H1 (cell line): Measurements from ENCODE around the gene PARD6A. TPM values are rescaled to one million over a fixed set of nuclear protein-coding genes. Genes with fewer than 3 reads are reported as not detected.

Source experiments
- CTCF ChIA-PET: fragments of 300-600 bp; sonication (Branson Sonifier 250); formaldehyde crosslinking; loops from one replicate; lab custom pipeline; 2021; ENCODE audit not compliant: partially characterized antibody; lab: Charles Lee
- POLR2A ChIA-PET: fragments of 300-600 bp; sonication (Branson Sonifier 250); formaldehyde crosslinking; loops from one replicate; lab custom pipeline; 2021; ENCODE audit warnings: inconsistent platforms; ENCODE audit not compliant: partially characterized antibody; lab: Charles Lee
- DNase-seq, 2 experiments: peaks; one replicate each; pipeline versions ENCODE4 v3.0.0 to v3.0.0-alpha.2; 2010 to 2022; ENCODE audit warnings: low spot score in 2 of 2, low read depth in 1 of 2, mixed read lengths in 1 of 2
- FAIRE-seq: peaks from 2 replicates; lab custom pipeline; 2011; peaks lifted over from hg19 to GRCh38; lab: Jason Lieb, UNC
- H2AFZ ChIP-seq: 2 replicates; pipeline ENCODE4 v1.8.1; 2012; ENCODE audit warnings: low read length, inconsistent platforms
- H2AK5ac ChIP-seq: 2 replicates; pipeline ENCODE4 v1.6.1; 2013; ENCODE audit warnings: low read depth, low read length
- H2BK120ac ChIP-seq: replicated peaks from 2 replicates; pipeline ENCODE3; 2013; ENCODE audit warnings: low read depth, low read length, inconsistent platforms
- H2BK12ac ChIP-seq: 2 replicates; pipeline ENCODE4 v1.6.1; 2013; ENCODE audit warnings: low read depth, low read length
- H2BK15ac ChIP-seq: 2 replicates; pipeline ENCODE4 v1.6.1; 2013; ENCODE audit warnings: low read length
- H2BK20ac ChIP-seq: 2 replicates; pipeline ENCODE4 v1.6.1; 2013; ENCODE audit warnings: low read length
- H2BK5ac ChIP-seq: 2 replicates; pipeline ENCODE4 v1.6.1; 2013; ENCODE audit warnings: low read depth, low read length
- H3K14ac ChIP-seq: 2 replicates; pipeline ENCODE4 v1.6.1; 2013; ENCODE audit warnings: inconsistent platforms; ENCODE audit not compliant: insufficient read length
- H3K18ac ChIP-seq: 2 replicates; pipeline ENCODE4 v1.6.1; 2013; ENCODE audit warnings: low read length; ENCODE audit errors: extremely low read depth
- H3K23ac ChIP-seq: 2 replicates; pipeline ENCODE4 v1.6.1; 2013; ENCODE audit warnings: inconsistent platforms; ENCODE audit not compliant: insufficient read length
- H3K23me2 ChIP-seq: 2 replicates; pipeline ENCODE4 v1.6.1; 2013; ENCODE audit warnings: low read depth, low read length
- H3K27ac ChIP-seq: 2 replicates; pipeline ENCODE4 v1.6.1; 2011; ENCODE audit warnings: low read depth, low read length, inconsistent platforms
- H3K27me3 ChIP-seq, 4 experiments: replicated peaks in 1 of 4; 1 replicate in 1 of 4; 2 replicates in 3 of 4; pipeline versions ENCODE4 v1.6.1 to v1.8.1; 2011 to 2013; ENCODE audit warnings: low read length in 3 of 4, mild to moderate bottlenecking in 3 of 4, inconsistent platforms in 2 of 4, mixed read lengths in 2 of 4, moderate library complexity in 1 of 4; ENCODE audit not compliant: control insufficient read depth in 3 of 4, insufficient read depth in 3 of 4; ENCODE audit errors: extremely low read depth in 1 of 4
- H3K36me3 ChIP-seq, 4 experiments: 2 replicates each; pipeline versions ENCODE4 v1.6.1 to v1.8.1; 2011 to 2013; ENCODE audit warnings: mild to moderate bottlenecking in 4 of 4, low read length in 3 of 4, moderate library complexity in 2 of 4, control low read depth in 1 of 4, inconsistent platforms in 1 of 4; ENCODE audit not compliant: insufficient read depth in 4 of 4, control insufficient read depth in 2 of 4
- H3K4ac ChIP-seq: replicated peaks from 2 replicates; pipeline ENCODE3; 2013; ENCODE audit warnings: low read length, low read depth, mixed read lengths, inconsistent platforms; ENCODE audit not compliant: insufficient read length
- H3K4me1 ChIP-seq, 4 experiments: replicated peaks in 1 of 4; 1 replicate in 1 of 4; 2 replicates in 3 of 4; pipeline versions ENCODE4 v1.6.1 to v1.8.1; 2011 to 2013; ENCODE audit warnings: low read length in 3 of 4, inconsistent platforms in 2 of 4, mixed read lengths in 1 of 4; ENCODE audit not compliant: insufficient read depth in 4 of 4, control insufficient read depth in 3 of 4
- H3K4me2 ChIP-seq, 2 experiments: 2 replicates each; pipeline versions ENCODE4 v1.6.1 to v1.8.1; 2011 to 2013; ENCODE audit warnings: low read depth in 2 of 2, low read length in 2 of 2, control low read depth in 1 of 2, inconsistent platforms in 1 of 2, mild to moderate bottlenecking in 1 of 2; ENCODE audit not compliant: insufficient read depth in 1 of 2
- H3K4me3 ChIP-seq, 4 experiments: fragments of 200-600, 300-600 bp in 1 of 4; sonication (generic), shearing (Covaris generic), sonication (Bioruptor Twin) in 1 of 4; 2 replicates each; pipeline versions ENCODE4 v1.5.1 to v1.8.1; 2011 to 2016; ENCODE audit warnings: low read length in 4 of 4, low read depth in 3 of 4, control low read depth in 2 of 4, inconsistent platforms in 2 of 4, mild to moderate bottlenecking in 2 of 4, mixed read lengths in 1 of 4, moderate library complexity in 1 of 4; ENCODE audit not compliant: insufficient read depth in 2 of 4; ENCODE audit errors: extremely low read depth in 1 of 4
- H3K56ac ChIP-seq: replicated peaks from 2 replicates; pipeline ENCODE3; 2013; ENCODE audit warnings: low read depth, mild to moderate bottlenecking, mixed read lengths, low read length, inconsistent platforms; ENCODE audit not compliant: insufficient read length
- H3K79me1 ChIP-seq: 2 replicates; pipeline ENCODE4 v1.6.1; 2013; ENCODE audit warnings: low read depth, low read length, control low read depth
- H3K79me2 ChIP-seq, 2 experiments: 2 replicates each; pipeline versions ENCODE4 v1.6.1 to v1.8.1; 2012 to 2013; ENCODE audit warnings: low read length in 2 of 2, mild to moderate bottlenecking in 2 of 2, inconsistent platforms in 1 of 2; ENCODE audit not compliant: insufficient read depth in 2 of 2, control insufficient read depth in 1 of 2
- H3K9ac ChIP-seq, 4 experiments: replicated peaks in 1 of 4; 1 replicate in 1 of 4; 2 replicates in 3 of 4; pipeline versions ENCODE4 v1.6.1 to v1.8.1; 2011 to 2013; ENCODE audit warnings: low read depth in 3 of 4, low read length in 3 of 4, control low read depth in 2 of 4, mild to moderate bottlenecking in 2 of 4, moderate library complexity in 2 of 4, inconsistent platforms in 1 of 4; ENCODE audit errors: extremely low read depth in 1 of 4
- H3K9me3 ChIP-seq, 2 experiments: 2 replicates each; pipeline versions ENCODE4 v1.6.1 to v1.8.1; 2012 to 2013; ENCODE audit warnings: mild to moderate bottlenecking in 2 of 2, moderate library complexity in 2 of 2, control low read depth in 1 of 2, inconsistent platforms in 1 of 2, low read depth in 1 of 2, low read length in 1 of 2, mixed read lengths in 1 of 2; ENCODE audit not compliant: insufficient read depth in 2 of 2
- H4K20me1 ChIP-seq, 2 experiments: replicated peaks in 1 of 2; 2 replicates each; pipeline versions ENCODE3 to v1.8.1; 2011 to 2013; ENCODE audit warnings: inconsistent platforms in 2 of 2, low read length in 2 of 2, mild to moderate bottlenecking in 1 of 2; ENCODE audit not compliant: insufficient read depth in 2 of 2, control insufficient read depth in 1 of 2
- H4K5ac ChIP-seq: 2 replicates; pipeline ENCODE4 v1.6.1; 2013; ENCODE audit warnings: low read length, low read depth, mixed read lengths, inconsistent platforms; ENCODE audit not compliant: insufficient read length
- H4K8ac ChIP-seq: 2 replicates; pipeline ENCODE4 v1.8.0; 2013; ENCODE audit warnings: mild to moderate bottlenecking, moderate library complexity, low read length, inconsistent platforms; ENCODE audit not compliant: insufficient read depth; ENCODE audit errors: extremely low read depth
- H4K91ac ChIP-seq: replicated peaks from 2 replicates; pipeline ENCODE3; 2013; ENCODE audit warnings: low read length, mixed read lengths, inconsistent platforms; ENCODE audit not compliant: insufficient read length
- E2F6 ChIP-seq: IDR thresholded peaks from 2 replicates; pipeline ENCODE4 v1.6.1; 2012; ENCODE audit warnings: inconsistent platforms
- FOSL1 ChIP-seq: IDR thresholded peaks from 2 replicates; pipeline ENCODE4 v1.6.1; 2011; ENCODE audit warnings: mild to moderate bottlenecking, low read depth, low read length, moderate library complexity; ENCODE audit not compliant: insufficient read depth
- WGBS, 2 experiments: shearing (Covaris generic) in 1 of 2; methylation state at CpG; one replicate each; pipeline versions ENCODE4 v1.1.6 to v1.1.7; 2013 to 2015; ENCODE audit warnings: low lambda C conversion rate in 2 of 2, mixed read lengths in 2 of 2, inconsistent platforms in 1 of 2, low coverage in 1 of 2, missing lambda C conversion rate in 1 of 2; ENCODE audit not compliant: insufficient replicate concordance in 2 of 2, insufficient coverage in 1 of 2, insufficient read length in 1 of 2; ENCODE audit errors: extremely low coverage in 1 of 2, missing lambda C conversion rate in 1 of 2; 5-methylcytosine and 5-hydroxymethylcytosine counted together
- polyA plus RNA-seq, 7 experiments: library from polyadenylated mRNA; depleted of rRNA in 3 of 7; stranded (reverse) in 5 of 7; unstranded in 2 of 7; fragments of >200 nt in 5 of 7; fragments of 200-250 nt in 2 of 7; gene quantifications; 1 replicate in 5 of 7; 2 replicates in 1 of 7; 4 replicates in 1 of 7; pipeline versions ENCODE4 v1.2.1 to v1.2.3, GENCODE V29; 2011 to 2013; ENCODE audit warnings: missing spikeins in 2 of 7, mixed read lengths in 2 of 7
- total RNA-seq: library from RNA; stranded (reverse); fragmentation: NEBNext Ultra II Directional; extraction: Animal tissue kit (Norgen Biotek cat#: 25700); gene quantifications from 2 replicates; pipeline ENCODE4 v1.2.1, GENCODE V29; 2021

The PARD6A gene
- total and polyA plus RNA-seq, 2 of the 8 experiments (the other 6 are each of a cell fraction or from before 2014, with no cell fraction given) = 15.1 to 21.8 TPM

- no peak overlapping the region for H3K4ac ChIP-seq
- H3K14ac ChIP-seq = no peak overlapping the region
- WGBS, 2 experiments = 89% methylated on average over 8 of the region's 9 CpGs; no CpG with 5 or more reads in 1 of the 2 experiments
- H3K27me3 ChIP-seq = peaks cover 0 to 13% (median 10%) of the 10 kb centered on the region in 4 experiments; a peak in 4 of 7 replicates
- no peak overlapping the region for H2BK5ac ChIP-seq
- peaks cover 19% of the 10 kb centered on the region for H3K23me2 ChIP-seq
- H2AFZ ChIP-seq = no peak overlapping the region
- no peak overlapping the region for H3K23ac ChIP-seq
- CTCF ChIA-PET = interaction anchor here (1.0 to 13.7 kb wide), 4 partner anchors 11 to 142 kb away, joined by 4 to 202 read pairs (median 16); partner anchors contain the start of gene CARMIL2
- no peak overlapping the region for H2BK15ac ChIP-seq
- no peak overlapping the region for H3K9ac ChIP-seq
- no peak overlapping the region for H4K5ac ChIP-seq
- peaks cover 3 to 14% of the 10 kb centered on the region in 2 experiments for H4K20me1 ChIP-seq
- no peak overlapping the region for H4K91ac ChIP-seq
- POLR2A ChIA-PET = interaction anchor here (0.6 to 1.8 kb wide), 5 partner anchors 94 to 278 kb away, joined by 3 to 4 read pairs (median 3); partner anchors contain the start of gene CTCF
- no peak overlapping the region; the same call in 1 of the 2 replicates for H4K8ac ChIP-seq
- no peak for TF ChIP-seq FOSL1
- TF ChIP-seq E2F6 = no peak
- TF ChIP-seq, all 59 proteins: peak for 0
- H3K4me2 ChIP-seq = no peak overlapping the region
- H3K27ac ChIP-seq = no peak overlapping the region
- no peak overlapping the region for H2BK12ac ChIP-seq
- DNase-seq = no peak
- H3K4me3 ChIP-seq = no peak overlapping the region
- H3K18ac ChIP-seq = no peak overlapping the region
- H3K79me1 ChIP-seq = no peaks in the 10 kb centered on the region; the same call in 1 of the 2 replicates
- no peak overlapping the region for H3K56ac ChIP-seq
- H2BK20ac ChIP-seq = no peak overlapping the region
- peaks cover 0 to 4% (median 2%) of the 10 kb centered on the region in 4 experiments; a peak in 1 of 8 replicates for H3K36me3 ChIP-seq
- FAIRE-seq = no peak
- no peak overlapping the region for H2BK120ac ChIP-seq
- H3K79me2 ChIP-seq = no peaks in the 10 kb centered on the region
- H2AK5ac ChIP-seq = no peak overlapping the region
- peaks cover 0 to 11% (median 5%) of the 10 kb centered on the region in 4 experiments; a peak in 5 of 7 replicates for H3K4me1 ChIP-seq
- H3K9me3 ChIP-seq = no peaks in the 10 kb centered on the region
These were observed 4.3 kb upstream of the PARD6A start for GRCh38 chr16:67656344-67657016.
